ENCODE measurements around the gene SLC8A3. TPM values are rescaled to one million over a fixed set of nuclear protein-coding genes. Genes with fewer than 3 reads are reported as not detected.

SLC8A3 gene
- total RNA-seq, 2 experiments from 2014 or later, result 0.08 to 0.13 TPM

DNA sequence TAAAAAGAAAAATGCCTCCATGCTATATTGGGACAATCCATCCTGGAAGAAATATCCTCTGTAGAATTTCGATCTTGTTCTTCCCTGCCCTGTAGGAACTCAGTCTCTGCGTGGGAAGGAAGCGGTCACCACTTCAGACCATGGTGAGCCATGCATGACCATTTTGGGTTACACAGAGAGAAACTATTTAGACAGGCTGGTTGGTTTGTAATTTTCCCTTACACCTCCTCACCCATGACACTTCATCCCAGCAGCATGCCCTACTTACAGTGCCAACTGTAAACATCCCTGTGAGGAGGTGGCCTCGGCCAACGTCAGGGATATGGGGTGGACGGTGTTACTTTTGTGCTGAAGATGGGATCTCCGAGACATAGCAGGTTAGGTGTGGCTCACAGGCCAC is 188.2 kb downstream of the SLC8A3 start:
- Mint-ChIP-seq H3K27ac (no peak overlapping the region), H3K36me3 (ENCODE audit: low read depth) (no peaks in the 10 kb centered on the region), H3K27me3 (peaks cover 19% of the 10 kb centered on the region), H3K4me3 (no peak overlapping the region), H3K9me3 (no peaks in the 10 kb centered on the region), H3K4me1 (no peaks in the 10 kb centered on the region)
- no peak for DNase-seq
- ChIA-PET POLR2A (no interaction called here), CTCF (no interaction called here)

DNA sequence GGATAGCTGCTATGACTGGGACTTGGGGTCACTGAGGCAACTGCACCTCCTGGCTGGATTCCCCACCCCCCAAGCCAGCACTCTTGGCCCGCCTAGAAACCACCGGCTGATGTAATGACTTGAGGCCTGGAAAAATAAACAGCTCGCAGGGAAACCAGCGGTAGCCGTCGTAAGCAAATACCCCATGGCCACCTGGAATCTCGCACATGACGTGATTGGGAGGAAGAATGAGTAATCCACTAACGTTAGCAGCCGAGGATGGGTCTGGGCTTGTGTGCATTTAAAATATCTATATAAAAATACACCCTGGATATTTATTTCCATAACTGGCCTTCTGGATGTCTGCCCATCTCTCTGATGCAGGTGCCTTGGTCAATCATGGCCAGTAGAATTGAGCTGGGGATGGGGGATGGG is 189.5 kb downstream of the SLC8A3 start:
- ChIA-PET POLR2A (no interaction called here), CTCF (no interaction called here)
- Mint-ChIP-seq H3K9me3 (no peaks in the 10 kb centered on the region), H3K4me1 (no peaks in the 10 kb centered on the region), H3K4me3 (no peak overlapping the region), H3K36me3 (ENCODE audit: low read depth) (no peaks in the 10 kb centered on the region), H3K27me3 (peaks cover 26% of the 10 kb centered on the region), H3K27ac (no peak overlapping the region)
- no peak for DNase-seq

DNA sequence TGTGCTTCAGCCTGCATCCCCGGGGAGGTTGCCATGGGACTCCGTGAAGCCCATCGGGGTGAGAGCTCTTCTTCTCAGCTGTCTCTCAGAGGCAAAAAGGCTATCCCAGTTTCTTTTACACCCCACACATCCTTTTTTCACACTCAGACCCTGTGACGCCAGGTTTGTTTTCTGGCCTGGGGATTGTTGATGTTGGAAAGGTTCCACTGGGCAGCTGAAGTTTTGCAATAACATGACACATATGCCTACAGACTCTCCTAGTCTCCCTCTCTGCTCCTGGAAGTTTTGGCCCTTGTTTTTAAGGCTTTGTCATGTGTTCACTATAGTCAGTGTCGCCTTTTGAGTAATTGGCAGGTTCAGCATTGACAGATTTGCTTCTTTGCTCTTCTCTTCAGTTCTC is 190.9 kb downstream of the SLC8A3 start:
- no peaks in the 10 kb centered on the region for H3K36me3 Mint-ChIP-seq (ENCODE audit: low read depth)
- H3K9me3 Mint-ChIP-seq, result no peaks in the 10 kb centered on the region
- H3K27me3 Mint-ChIP-seq, result peaks cover 33% of the 10 kb centered on the region
- no peak for DNase-seq
- no peaks in the 10 kb centered on the region for H3K4me1 Mint-ChIP-seq
- no peak overlapping the region for H3K4me3 Mint-ChIP-seq
- ChIA-PET CTCF (no interaction called here), POLR2A (no interaction called here)
- H3K27ac Mint-ChIP-seq, result no peak overlapping the region

- no peaks in the 10 kb centered on the region for H3K4me1 Mint-ChIP-seq
These were observed 192.5 kb downstream of the SLC8A3 start for GRCh38 chr14:69996216-69996615.

More at GRCh38 chr14:69996216-69996615, 192.5 kb downstream of the SLC8A3 start:
- Mint-ChIP-seq H3K36me3 (ENCODE audit: low read depth) (no peaks in the 10 kb centered on the region), H3K4me3 (no peak overlapping the region), H3K9me3 (no peaks in the 10 kb centered on the region), H3K27ac (no peak overlapping the region), H3K27me3 (peaks cover 33% of the 10 kb centered on the region)
- ChIA-PET POLR2A (no interaction called here), CTCF (interaction anchor here (0.8 kb wide), 1 partner anchor 32 kb away, joined by 3 read pairs; no protein-coding TSS in a partner anchor)
- no peak for DNase-seq

Other genes with a start within 250 kb of the SLC8A3 start
- 10 to 100 TPM; 36.8 to 44.3 TPM for gene COX16, start 170.7 kb upstream of the SLC8A3 start, total RNA-seq
- 1 to 10 TPM; 6.3 to 6.5 TPM for gene SYNJ2BP, start 228.1 kb upstream of the SLC8A3 start, total RNA-seq

All from activated CD4-positive, alpha-beta memory T cell treated with anti-CD3 and anti-CD28 coated beads, Interleukin-2, amount 10 ng/mL, durations not matched to agents 7 days and 5 days (primary cell).